Hindlimb muscle (tissue), 1 donor: Measurements from ENCODE around the gene ITPR2. TPM values are rescaled to one million over a fixed set of nuclear protein-coding genes. Genes with fewer than 3 reads are reported as not detected.

Experiments used
- DNase-seq: peaks from one replicate; pipeline ENCODE4 v3.0.0-alpha.2; 2013
- polyA plus RNA-seq: library from polyadenylated mRNA; unstranded; fragments of 120-200 nt; gene quantifications from one replicate; pipeline ENCODE4 v1.2.1, GENCODE V29; 2013; ENCODE audit not compliant: insufficient read length

ITPR2 gene
- polyA plus RNA-seq, 1 donor = 3.8 TPM

GRCh38 chr12:26754148-26754547 lies 78.8 kb downstream of the ITPR2 start:
- no peak for DNase-seq

DNA sequence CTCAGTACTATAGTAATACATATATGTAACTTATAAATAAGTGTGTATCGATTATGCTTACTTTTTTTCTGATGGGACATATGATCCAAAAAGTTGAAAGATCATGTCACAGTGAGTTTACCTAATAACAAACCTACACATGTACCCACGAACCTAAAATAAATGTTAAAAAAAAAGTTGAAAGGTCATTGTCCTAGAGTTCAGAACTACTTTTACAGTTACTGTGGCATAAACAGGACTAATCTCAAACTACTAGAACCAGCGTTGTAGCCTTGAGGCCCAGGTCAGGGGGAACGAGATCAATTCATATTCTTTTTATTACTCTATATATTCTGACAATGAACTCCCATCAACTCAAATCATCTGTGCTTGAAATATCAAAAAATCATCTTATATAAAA lies 81.8 kb downstream of the ITPR2 start:
- no peak for DNase-seq

- DNase-seq = no peak
These were observed 82.3 kb downstream of the ITPR2 start for GRCh38 chr12:26750531-26751175.

GRCh38 chr12:26749781-26750180 lies 83.2 kb downstream of the ITPR2 start:
- DNase-seq = no peak

- DNase-seq = no peak
These were observed 84.1 kb downstream of the ITPR2 start for GRCh38 chr12:26748741-26749431.

GRCh38 chr12:26748412-26748740 lies 84.6 kb downstream of the ITPR2 start:
- no peak for DNase-seq

DNA sequence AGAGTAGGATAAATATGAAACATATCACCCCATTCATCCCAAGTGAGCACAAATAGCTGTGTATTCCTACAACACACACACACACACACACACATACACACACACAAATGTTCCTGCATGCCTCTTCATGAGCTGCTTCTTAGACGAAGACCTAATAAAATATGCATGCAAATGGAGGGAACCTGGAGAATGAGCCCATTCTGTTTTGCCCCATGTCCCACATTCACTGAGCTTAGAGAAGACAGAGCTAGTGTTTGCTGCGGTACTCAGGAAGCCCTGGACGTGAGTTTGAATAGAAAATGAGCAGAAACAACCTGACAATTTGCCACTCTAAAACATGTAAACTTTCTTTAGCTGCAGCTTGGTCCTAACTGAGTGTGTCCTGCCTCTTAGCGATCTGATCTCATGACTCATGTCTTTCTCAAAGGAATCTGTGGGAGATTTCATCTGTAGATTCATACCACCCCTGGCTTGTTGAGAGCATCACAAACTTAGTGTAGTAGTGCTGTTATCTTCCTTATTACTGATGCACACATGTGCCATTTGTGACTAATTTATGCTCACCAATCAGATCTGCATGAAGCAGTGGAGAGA lies 86.8 kb downstream of the ITPR2 start:
- DNase-seq = no peak

- DNase-seq = no peak
These were observed 88.1 kb downstream of the ITPR2 start for GRCh38 chr12:26744697-26745440.

GRCh38 chr12:26744042-26744626 lies 88.9 kb downstream of the ITPR2 start:
- no peak for DNase-seq

GRCh38 chr12:26741584-26742227 lies 91.3 kb downstream of the ITPR2 start:
- no peak for DNase-seq

- DNase-seq = no peak
These were observed 92.0 kb downstream of the ITPR2 start for GRCh38 chr12:26740991-26741390.

- no peak for DNase-seq
These were observed 92.6 kb downstream of the ITPR2 start for GRCh38 chr12:26740348-26740747.

DNA sequence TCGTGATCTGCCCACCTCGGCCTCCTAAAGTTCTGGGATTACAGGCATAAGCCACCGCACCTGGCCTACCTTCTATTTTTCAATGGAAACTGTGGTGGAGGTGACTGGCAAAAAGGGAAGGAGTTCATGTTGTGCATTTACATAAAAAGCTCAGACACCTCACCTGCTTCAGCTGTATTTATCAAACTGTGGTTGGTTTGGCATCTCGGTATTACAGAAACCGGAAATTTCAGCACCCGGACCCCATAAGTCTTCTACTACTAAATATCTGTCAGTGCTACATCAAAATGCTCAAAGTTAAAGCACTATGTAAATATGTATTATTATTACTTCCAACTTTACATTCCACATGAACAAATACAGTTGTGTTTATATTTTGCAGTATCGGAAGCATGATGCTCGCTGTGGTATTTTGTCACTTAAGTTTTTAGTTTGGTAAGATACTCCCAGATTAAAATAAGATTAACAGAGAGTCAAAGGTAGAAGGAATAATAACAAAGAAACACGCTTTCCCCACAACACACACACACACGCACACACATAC lies 95.4 kb downstream of the ITPR2 start:
- DNase-seq = no peak

DNA sequence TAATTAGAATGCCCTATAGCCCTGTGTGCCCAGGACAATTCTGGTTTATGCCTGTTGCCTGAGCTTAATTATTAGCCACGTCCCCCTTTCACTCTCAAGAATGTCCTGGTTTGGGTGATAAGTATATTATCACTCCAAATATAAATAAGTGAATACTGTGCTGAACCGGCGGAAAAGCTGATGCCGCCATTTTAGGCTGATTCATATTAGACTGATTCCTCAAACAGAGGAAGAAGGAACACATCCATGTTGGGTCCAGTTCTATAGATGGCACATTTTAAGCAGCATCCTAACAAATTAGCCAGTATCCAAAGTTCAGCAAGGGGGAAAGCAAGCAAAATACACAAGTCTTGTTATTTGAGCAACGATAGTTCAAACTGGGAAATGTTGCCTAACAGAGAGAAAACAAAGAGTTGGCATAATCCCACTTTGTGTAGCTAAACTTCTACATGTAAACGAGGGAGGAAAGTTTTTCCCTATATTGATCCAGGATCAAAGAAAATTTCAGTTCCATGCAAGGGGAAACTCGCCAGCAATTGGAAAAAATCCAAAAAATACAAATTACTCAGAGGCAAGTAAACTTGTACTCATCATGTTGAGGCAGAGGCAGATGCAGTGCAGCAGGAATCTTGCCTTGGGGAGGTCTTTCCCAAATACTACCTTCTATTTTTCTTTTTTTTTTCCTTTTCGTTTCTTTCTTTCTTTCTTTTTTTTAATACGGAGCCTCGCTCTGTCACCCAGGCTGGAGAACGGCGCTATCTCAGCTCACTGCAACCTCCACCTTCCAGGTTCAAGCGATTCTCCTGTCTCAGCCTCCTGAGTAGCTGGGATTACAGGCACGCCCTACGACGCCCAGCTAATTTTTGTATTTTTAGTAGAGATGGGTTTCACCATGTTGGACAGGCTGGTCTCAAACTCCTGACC lies 96.2 kb downstream of the ITPR2 start:
- DNase-seq = no peak

- no peak for DNase-seq
These were observed 97.8 kb downstream of the ITPR2 start for GRCh38 chr12:26735249-26735639.

DNA sequence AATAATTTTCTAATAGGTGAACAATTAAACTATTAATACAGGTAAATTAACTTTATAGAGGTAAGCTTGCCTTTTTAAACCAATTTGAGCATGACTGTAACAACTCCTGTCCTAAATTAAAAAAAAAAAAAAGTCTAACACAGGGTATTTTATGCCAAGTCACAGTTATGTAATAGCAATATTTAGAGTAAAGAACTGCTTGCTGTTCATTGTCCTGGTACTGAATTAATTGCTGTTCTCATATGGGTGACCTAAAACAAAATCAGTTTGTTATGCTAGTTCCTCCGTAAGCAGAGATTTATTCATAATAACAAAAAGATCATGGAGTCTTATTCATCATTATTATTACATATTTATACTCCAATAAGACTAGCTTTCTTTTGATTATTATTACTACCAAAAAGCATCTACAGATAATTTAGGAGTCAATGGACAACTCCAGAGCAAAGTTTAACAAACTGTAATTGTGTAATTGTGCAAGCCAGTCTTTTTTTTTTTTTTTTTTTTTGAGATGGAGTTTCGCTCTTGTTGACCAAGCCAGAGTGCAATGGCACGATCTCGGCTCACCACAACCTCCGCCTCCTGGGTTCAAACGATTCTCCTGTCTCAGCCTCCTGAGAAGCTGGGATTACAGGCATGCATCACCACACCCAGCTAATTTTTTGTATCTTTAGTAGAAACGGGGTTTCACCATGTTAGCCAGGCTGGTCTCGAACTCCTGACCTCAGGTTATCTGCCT lies 98.3 kb downstream of the ITPR2 start:
- no peak for DNase-seq

- no peak for DNase-seq
These were observed 100.7 kb downstream of the ITPR2 start for GRCh38 chr12:26732005-26732908.

DNA sequence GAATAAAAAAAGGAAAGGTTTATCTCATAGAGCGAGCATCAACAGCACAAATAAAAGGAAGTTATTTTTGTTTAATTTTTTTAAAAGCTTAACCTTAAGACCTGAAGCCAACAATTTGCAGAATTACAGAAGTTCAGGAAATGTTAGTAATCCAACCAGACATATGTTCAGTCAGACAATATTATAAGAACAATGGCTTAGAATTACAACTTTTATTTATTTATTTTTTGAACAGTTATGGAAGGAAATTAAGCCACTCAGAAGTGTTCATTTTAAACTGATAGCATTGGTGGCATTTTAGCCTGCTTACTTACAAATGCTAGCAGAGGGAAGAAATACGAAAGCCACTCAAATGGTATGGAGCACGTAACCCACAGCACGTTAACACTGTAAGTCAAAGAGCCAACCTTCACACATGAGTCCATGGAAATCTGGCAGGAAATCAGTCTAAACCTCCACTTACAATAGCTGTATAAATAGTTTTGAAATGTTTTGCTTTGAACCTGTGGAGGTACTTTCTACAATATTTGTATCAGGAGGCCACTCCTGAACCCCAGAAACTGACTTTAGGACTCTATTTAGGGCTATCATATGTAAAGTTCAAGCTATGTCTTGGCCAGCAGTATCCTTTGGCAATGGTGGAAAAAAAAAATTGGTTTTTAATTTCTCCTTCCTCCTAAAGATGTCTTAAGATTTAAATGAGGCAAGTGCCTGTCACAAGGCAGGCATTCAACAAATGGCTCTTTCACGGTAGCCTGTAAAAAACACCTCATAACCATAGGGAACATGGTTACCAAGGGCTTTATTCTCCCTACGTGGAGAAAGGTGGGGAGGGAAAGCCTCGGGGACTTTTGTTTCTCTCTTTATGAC lies 102.3 kb downstream of the ITPR2 start:
- no peak for DNase-seq
